Measurements from ENCODE around the gene GOT1.

The GOT1 gene

GRCh38 chr10:99430451-99431189, at the start of gene GOT1:
Gene GOT1 (minus strand): TSS chr10:99430624. CDS start chr10:99430565, 59 bp downstream.
- DNase-seq: peak; percentile 98

DNA sequence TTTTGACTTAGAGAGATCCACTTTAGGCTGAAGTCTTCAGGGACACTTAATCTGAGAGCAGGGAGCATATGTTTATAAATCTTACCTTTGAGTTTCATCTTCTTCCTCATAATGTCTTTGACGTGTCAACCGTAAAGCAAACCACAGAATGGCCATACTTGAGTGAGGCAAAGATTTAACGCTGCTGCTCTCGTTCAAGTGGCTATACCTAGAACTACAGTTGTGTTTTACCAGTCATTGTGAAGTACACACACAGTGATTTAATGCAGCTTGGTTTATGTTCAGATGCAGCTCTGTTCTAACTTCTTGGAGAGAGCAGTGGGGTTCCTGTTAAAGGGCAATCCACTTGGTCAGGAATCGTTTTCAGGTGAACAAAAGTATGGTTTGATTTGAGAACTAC, 39.9 kb upstream of the GOT1 start:
- no peak for DNase-seq

- no peak for DNase-seq
Observed at GRCh38 chr10:99467236-99467999, 37.0 kb upstream of the GOT1 start.

- DNase-seq: no peak
Observed at GRCh38 chr10:99466632-99467223, 36.3 kb upstream of the GOT1 start.

GRCh38 chr10:99461230-99461629, 30.8 kb upstream of the GOT1 start:
- DNase-seq: no peak

DNA sequence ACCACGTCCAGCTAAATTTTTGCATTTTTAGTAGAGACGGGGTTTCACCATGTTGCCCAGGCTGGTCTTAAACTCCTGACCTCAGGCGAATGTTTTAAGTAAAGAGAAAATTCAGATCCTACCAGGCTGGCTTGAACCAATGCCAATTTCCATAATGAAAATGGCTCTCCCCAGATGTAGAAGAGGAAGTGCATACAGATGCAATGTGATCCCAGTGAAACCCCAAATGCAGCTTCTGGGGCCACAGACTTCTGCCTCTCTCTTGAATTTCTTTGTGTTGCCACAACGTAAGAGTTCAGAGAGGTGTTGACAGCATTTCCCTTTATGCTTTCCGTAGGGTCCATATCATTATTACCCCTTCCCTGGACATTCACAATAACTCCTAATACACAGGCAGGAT, 29.6 kb upstream of the GOT1 start:
- DNase-seq: no peak

GRCh38 chr10:99459217-99459616, 28.8 kb upstream of the GOT1 start:
- DNase-seq: no peak

- no peak for DNase-seq
Observed at GRCh38 chr10:99457813-99458212, 27.4 kb upstream of the GOT1 start.

DNA sequence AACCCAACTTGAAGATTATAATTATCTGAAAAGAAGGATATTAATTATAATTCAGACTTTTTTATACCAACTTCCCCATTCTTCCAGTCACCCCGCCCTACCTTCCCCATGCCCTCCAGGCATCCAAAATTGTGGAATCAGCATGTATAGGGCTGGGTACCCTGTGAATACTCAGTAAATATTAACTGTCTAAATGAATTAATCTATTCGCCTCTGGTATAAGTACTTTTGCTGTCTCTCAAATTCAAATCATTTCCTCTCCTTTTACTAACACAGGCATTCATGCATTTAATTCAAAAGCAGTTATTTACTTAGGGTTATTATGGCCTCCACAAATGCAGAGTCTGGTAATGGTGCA, 26.5 kb upstream of the GOT1 start:
- no peak for DNase-seq

GRCh38 chr10:99456207-99456930, 25.9 kb upstream of the GOT1 start:
- no peak for DNase-seq

GRCh38 chr10:99451981-99452380, 21.6 kb upstream of the GOT1 start:
- DNase-seq: no peak

GRCh38 chr10:99451499-99451788, 21.0 kb upstream of the GOT1 start:
- no peak for DNase-seq

DNA sequence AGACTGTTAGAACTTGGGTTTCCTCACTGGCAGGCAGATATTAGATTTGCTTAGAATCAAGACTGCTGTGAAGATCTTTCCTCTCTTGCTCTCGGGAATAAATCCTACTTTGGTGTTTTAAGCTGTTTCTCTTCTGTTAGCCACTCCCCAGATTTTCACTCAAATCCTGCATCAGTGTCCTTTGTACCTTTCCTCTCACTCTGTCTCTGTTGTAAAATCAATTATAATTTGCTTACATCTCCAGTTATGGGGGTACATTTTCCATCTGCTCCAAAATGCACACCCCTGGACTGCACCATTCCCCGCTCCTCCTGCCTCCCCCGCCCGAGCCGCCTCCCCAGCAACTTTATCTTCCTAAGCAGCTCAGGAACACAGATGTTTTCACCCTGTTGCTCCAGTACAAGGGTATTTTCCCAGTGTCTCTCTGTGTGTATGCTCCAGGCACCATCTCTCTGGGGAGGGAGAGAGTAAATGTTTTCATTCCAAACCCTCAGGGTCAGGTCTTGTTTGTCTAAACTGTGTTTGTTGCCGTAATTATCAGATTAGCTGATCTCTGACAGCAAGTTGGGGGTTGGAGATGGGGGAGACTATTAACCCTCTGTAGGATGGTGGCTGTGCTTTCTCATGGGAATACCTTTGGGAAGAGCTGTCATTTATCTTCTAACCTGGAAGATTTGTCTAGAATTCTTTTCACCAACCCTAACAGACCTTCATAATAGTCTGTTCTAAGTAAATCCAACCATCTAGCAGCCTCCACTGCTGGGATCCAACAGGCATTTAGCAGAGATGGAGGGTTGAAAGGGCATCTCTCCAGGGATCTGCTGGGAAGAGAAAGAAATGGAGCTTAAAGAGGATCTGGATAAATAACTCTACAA, 20.4 kb upstream of the GOT1 start:
- no peak for DNase-seq

DNA sequence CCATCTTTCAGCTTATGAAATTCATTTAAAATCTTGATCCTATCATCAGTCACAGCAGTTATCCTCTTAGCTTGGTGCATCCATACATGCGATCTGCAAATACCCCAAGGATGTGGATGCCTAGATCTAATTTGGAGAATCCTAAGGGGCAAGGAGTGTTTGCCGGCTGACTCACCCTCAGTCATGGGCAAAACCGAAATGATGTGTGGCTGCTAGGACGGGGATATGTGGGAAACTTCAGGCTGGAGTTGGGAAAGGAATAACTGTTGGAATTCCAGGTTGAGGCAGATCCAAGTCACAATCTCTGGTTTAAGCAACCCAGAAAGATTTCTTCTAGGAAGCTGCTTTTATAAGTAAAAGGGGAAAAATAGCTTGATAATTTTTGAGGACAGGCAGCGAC, 19.7 kb upstream of the GOT1 start:
- DNase-seq: no peak

GRCh38 chr10:99449023-99449422, 18.6 kb upstream of the GOT1 start:
- DNase-seq: no peak

DNA sequence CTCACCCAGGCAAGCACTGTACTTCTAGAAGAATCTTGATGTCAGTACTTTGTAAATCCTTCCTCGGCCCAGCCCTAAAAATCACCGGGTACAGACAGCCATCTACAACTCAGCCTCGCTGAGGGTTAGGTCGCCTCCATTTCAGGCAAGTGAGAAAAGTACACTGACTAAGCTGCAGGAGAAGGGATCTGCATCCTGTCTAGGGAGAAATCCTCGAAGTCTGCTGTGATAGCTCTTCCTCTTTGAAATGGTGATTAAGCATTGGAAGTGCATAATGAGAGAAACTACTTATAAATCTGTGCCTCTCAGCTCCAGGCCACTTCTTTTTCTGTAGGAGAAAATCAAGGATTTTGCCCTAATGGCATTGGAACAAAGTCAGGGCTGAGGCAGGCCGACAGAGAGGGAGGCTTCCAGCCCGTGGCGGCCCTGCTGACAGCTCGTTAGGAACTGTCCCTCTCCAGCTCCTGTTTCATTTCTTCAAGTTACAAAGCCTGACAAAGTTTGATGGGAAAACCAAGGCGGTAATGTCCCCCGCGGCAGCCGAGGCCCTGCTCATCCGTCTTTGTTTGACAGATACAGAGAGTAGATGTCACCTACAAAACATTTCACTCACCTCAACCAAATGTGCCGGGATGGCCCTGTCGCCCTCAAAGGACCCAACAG, 14.1 kb upstream of the GOT1 start:
- no peak for DNase-seq

GRCh38 chr10:99443500-99443899, 13.1 kb upstream of the GOT1 start:
- no peak for DNase-seq

DNA sequence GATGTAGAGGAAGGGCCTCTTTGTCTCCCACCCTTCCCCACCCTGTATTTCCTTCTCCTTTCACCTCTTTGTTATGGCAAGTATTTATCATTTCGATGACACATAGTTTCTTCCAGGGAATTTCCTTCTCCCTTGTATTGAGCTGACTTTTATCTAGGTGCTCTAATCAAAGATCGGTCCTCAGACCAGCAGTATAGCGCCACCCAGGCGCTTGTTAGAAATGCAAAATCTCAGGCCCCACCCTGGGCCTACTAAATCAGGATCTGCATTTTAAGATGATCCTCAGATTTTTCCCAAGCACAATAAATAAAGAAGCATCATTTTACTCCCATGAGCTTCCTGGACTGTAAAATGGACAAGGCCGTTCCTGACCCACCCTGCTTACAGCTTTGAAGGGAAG, 12.0 kb upstream of the GOT1 start:
- DNase-seq: no peak

GRCh38 chr10:99438890-99439289, 8.5 kb upstream of the GOT1 start:
- no peak for DNase-seq

GRCh38 chr10:99435986-99436638, 5.7 kb upstream of the GOT1 start:
- DNase-seq: no peak

- DNase-seq: no peak
Observed at GRCh38 chr10:99433378-99434020, 3.1 kb upstream of the GOT1 start.
